ENCODE results near the gene RPUSD1.
A peak's percentile ranks its signal among the peaks of the same experiment; 100 is the strongest.

The RPUSD1 gene

DNA sequence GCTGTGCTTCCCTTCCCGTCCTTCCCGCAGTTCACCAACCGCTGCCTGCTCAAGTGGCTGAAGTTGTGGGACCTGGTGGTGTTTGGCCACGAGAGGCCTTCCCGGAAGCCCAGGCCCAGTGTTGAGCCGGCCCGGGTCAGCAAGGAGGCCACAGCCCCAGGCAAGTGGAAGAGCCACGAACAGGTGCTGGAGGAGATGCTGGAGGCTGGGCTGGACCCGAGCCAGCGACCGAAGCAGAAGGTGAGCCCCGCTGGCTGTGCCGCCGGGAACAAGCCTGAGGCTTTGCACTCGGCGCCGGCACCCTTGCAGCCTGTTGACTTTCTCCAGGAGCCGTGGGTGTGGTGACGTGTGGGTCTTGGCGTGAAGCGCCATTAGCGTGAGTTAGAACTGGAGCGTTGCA, 3.0 kb upstream of the RPUSD1 start:
- H3K4me1 Mint-ChIP-seq (ENCODE audit: low read depth in 2 of 2): peaks cover 0 to 8% of the 10 kb centered on the region in 2 donors
- no peak overlapping the region for H3K4me3 Mint-ChIP-seq
- ATAC-seq (replicated peaks): no peak
- no peak overlapping the region for H3K27ac Mint-ChIP-seq
- H3K36me3 Mint-ChIP-seq (ENCODE audit: insufficient read depth): no peaks in the 10 kb centered on the region
- H3K27me3 Mint-ChIP-seq: no peaks in the 10 kb centered on the region
- DNase-seq: no peak
- H3K9me3 Mint-ChIP-seq: no peaks in the 10 kb centered on the region

DNA sequence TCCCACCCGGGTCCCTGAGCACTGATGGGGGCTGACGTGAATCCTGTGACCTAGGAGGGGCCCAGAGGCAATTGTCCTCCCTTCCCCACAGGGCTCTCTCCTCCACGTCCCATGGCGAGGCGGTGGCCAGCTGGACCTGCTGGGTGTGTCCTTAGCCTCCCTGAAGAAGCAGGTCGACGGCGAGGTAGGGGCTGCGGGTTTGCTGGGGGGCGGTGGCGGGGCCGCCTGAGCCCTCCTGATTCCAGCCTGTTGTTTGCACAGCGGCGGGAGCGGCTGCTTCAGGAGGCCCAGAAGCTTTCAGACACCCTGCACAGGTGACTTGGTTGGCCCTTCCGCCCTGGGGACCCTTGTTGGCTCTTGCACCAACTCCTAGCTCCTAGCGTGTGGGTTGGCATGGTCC, 1.9 kb upstream of the RPUSD1 start:
- no peak overlapping the region for H3K27ac Mint-ChIP-seq
- ATAC-seq (replicated peaks) (no peak), DNase-seq (no peak)
- H3K4me1 Mint-ChIP-seq (ENCODE audit: low read depth in 2 of 2): peaks cover 2 to 7% of the 10 kb centered on the region in 2 donors
- H3K9me3 Mint-ChIP-seq: no peaks in the 10 kb centered on the region
- peaks cover 1% of the 10 kb centered on the region for H3K36me3 Mint-ChIP-seq (ENCODE audit: insufficient read depth)
- no peaks in the 10 kb centered on the region for H3K27me3 Mint-ChIP-seq
- H3K4me3 Mint-ChIP-seq: peak overlapping the region; percentile 59 to 68

DNA sequence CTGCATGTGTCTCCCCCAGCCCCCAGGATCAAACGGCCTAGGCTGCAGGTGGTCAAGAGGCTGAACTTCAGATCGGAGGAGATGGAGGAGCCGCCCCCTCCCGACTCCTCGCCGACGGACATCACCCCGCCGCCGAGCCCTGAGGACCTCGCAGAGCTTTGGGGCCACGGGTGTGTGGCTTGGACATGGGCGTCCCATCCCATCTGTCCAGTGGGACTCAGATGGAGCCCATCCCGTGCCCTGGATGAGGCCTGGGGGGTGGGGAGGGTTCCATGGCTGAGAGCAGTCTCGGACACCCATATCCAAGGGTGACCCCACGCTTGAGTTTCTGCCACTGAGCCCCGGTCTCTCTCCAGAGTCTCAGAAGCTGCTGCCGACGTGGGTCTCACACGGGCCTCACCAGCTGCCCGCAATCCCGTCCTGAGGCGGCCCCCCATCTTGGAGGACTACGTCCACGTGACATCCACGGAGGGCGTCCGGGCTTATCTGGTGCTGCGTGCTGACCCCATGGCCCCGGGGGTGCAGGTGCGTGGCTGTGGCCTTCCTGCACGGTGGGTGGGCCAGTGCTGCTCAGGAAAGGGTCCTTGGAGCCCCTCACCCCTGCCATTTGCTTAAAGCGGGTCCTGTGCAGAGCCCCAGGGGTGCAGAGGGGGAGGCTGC, 1.1 kb upstream of the RPUSD1 start:
- DNase-seq: no peak
- H3K27ac Mint-ChIP-seq: no peak overlapping the region
- H3K36me3 Mint-ChIP-seq (ENCODE audit: insufficient read depth): peaks cover 5% of the 10 kb centered on the region
- H3K4me1 Mint-ChIP-seq (ENCODE audit: low read depth in 2 of 2): peaks cover 7 to 10% of the 10 kb centered on the region in 2 donors
- H3K27me3 Mint-ChIP-seq: no peaks in the 10 kb centered on the region
- H3K9me3 Mint-ChIP-seq: no peaks in the 10 kb centered on the region
- no peak for ATAC-seq (replicated peaks)
- peak overlapping the region; percentile 59 to 68 for H3K4me3 Mint-ChIP-seq

DNA sequence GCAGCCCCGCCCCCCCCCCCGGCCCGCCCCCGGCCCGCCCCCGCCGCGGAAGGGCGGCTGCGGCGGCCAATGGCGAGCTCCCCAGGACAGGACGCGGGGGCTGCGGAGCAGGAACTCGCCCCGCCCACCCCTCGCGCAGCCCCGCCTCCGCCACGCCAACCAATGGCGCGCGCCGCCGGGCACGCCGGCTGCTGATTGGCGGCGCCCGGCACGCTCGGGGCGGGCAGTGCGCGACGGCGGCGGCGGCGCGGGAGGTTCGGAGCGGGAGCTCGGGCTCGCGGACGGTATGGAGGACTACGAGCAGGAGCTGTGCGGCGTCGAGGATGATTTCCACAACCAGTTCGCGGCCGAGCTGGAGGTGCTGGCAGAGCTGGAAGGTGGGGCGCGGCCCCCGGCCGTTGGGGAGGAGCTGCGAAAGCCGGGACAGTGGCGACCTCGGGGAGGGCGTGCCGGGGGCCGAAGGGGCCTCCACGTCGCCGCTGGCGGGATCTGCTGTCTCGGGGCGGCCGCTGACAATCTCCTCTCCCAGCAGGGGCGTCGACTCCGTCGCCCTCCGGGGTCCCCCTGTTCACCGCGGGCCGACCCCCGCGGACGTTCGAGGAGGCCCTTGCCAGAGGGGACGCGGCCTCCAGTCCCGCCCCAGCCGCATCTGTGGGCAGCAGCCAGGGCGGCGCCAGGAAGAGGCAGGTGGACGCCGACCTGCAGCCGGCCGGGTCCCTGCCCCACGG, 382 bp upstream of the RPUSD1 start, which contains the start of gene CHTF18:
TSS of gene CHTF18 (plus strand) at position 222 of the 728 bp plus-strand sequence. CDS start at position 287, 65 bp downstream.
- Mint-ChIP-seq H3K36me3 (ENCODE audit: insufficient read depth) (peaks cover 5% of the 10 kb centered on the region), H3K27me3 (no peaks in the 10 kb centered on the region), H3K27ac (no peak within 1 kb of the TSS), H3K4me1 (ENCODE audit: low read depth in 2 of 2) (peaks cover 7 to 10% of the 10 kb centered on the region in 2 donors), H3K9me3 (no peaks in the 10 kb centered on the region), H3K4me3 (peak within 1 kb of the TSS; percentile 81 to 84)
- DNase-seq: peak; percentile 85 to 94 (median 91)
- ATAC-seq (replicated peaks): peak; percentile 95

DNA sequence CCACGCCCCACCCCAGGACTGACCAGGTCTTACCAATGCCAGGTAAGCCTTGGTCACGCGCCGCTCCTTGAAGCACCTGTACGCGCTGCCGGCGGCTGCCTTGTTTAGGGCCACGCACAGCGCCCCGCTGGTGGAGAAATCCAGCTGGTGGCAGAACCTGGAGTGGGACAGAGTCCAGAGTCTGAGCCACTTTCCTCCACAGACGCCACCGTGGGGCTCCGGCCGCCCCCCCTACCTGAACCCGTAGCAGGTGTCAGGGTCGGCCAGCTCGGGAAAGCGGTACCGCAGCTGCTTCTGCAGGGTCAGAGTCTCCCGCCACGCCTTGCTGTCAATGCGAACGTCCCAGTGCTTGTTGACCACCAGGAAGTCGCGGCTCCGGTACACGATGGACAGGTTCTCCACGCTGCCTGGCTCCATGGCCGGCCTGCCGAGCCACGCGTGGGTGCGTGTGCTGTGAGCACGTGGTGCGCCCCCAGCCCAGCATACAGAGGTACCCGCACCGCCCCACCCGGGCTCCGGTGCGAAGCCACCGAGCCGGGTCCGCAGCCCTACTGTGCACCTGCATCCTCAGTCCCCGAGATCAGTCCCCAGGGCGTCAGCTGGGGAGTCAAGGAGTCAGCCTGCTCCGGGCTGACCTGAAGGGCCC, 737 bp downstream of the RPUSD1 start:
- DNase-seq: no peak
- H3K4me3 Mint-ChIP-seq: peak overlapping the region; percentile 81 to 84
- peaks cover 5% of the 10 kb centered on the region for H3K36me3 Mint-ChIP-seq (ENCODE audit: insufficient read depth)
- H3K27ac Mint-ChIP-seq: no peak overlapping the region
- H3K27me3 Mint-ChIP-seq: no peaks in the 10 kb centered on the region
- no peaks in the 10 kb centered on the region for H3K9me3 Mint-ChIP-seq
- no peak for ATAC-seq (replicated peaks)
- peaks cover 7 to 10% of the 10 kb centered on the region in 2 donors for H3K4me1 Mint-ChIP-seq (ENCODE audit: low read depth in 2 of 2)

DNA sequence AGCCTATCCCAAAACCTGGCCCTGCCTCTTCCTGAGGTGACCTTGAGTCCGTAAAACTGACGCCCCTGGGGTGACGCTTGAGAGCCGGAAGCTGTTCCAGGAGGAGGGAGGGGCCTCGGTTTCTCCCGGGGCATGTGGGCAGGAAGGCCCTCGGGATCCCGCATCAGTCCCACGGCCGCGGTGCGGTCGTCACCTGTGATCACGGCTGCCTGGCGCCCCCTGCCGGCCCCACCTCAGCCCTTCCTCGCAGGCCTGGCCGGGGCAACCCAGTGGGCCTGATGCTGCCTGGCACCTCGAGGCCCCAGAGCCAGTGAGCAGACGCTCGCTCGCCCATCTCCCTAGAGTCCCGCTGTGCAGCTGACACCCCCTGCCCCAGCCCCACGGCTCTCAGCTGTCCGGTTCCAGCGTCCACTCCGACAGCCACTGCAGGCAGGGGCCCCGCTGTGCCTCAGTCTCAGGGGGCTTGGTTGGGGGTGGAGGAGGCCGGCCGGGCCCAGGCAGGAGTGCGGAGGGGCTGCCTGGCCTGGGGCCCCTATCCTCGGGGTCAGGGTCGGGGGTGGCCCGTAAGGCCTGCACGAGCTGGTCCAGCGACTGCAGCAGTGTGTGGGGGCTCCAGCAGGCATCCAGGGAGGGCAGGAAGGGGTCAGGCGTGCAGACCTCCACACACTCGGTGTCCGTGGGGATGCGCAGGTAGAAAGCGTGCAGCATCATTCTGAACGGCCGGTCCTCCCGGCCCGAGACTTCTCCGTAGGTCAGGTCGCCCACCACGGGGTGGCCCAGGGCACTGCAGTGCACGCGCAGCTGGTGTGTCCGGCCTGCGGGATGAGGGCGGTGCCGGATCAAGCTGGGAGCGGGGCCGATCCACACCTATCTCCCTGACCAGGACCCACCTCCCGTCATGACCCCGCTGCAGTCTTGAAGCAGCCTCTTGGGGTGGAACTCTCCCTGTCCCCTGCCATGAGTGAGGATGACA, 2.3 kb downstream of the RPUSD1 start:
- no peak overlapping the region for H3K27ac Mint-ChIP-seq
- peak; percentile 18 for ATAC-seq (replicated peaks)
- H3K4me1 Mint-ChIP-seq (ENCODE audit: low read depth in 2 of 2): peaks cover 7 to 10% of the 10 kb centered on the region in 2 donors
- peaks cover 5% of the 10 kb centered on the region for H3K36me3 Mint-ChIP-seq (ENCODE audit: insufficient read depth)
- H3K27me3 Mint-ChIP-seq: no peaks in the 10 kb centered on the region
- DNase-seq: peak; percentile 70 to 75 (median 74)
- H3K9me3 Mint-ChIP-seq: no peaks in the 10 kb centered on the region
- H3K4me3 Mint-ChIP-seq: peak overlapping the region; percentile 81 to 84

DNA sequence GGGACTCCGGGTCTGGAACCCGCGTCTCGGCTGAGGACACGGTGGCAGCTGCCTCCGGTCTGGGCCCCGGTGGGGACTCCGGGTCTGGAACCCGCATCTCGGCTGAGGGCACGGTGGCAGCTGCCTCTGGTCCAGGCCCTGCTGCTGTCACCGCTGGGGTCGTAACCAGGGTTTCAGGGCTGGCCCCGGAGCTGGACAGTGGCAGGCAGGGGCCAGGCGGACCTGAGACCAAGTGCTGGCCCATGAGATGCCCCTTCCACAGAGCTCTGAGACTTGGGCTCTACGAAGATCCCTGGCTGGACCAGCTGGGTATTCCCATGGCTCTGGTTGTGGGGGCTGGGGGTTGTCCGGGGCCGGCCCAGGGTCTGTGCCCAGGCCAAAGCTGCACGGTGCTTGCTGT, 3.8 kb downstream of the RPUSD1 start:
- peaks cover 5% of the 10 kb centered on the region for H3K36me3 Mint-ChIP-seq (ENCODE audit: insufficient read depth)
- H3K9me3 Mint-ChIP-seq: no peaks in the 10 kb centered on the region
- peaks cover 0 to 6% of the 10 kb centered on the region in 2 donors for H3K27me3 Mint-ChIP-seq
- no peak overlapping the region for H3K4me3 Mint-ChIP-seq
- ATAC-seq (replicated peaks) (no peak), DNase-seq (no peak)
- H3K27ac Mint-ChIP-seq: no peak overlapping the region
- peaks cover 7% of the 10 kb centered on the region in 2 donors for H3K4me1 Mint-ChIP-seq (ENCODE audit: low read depth in 2 of 2)

DNA sequence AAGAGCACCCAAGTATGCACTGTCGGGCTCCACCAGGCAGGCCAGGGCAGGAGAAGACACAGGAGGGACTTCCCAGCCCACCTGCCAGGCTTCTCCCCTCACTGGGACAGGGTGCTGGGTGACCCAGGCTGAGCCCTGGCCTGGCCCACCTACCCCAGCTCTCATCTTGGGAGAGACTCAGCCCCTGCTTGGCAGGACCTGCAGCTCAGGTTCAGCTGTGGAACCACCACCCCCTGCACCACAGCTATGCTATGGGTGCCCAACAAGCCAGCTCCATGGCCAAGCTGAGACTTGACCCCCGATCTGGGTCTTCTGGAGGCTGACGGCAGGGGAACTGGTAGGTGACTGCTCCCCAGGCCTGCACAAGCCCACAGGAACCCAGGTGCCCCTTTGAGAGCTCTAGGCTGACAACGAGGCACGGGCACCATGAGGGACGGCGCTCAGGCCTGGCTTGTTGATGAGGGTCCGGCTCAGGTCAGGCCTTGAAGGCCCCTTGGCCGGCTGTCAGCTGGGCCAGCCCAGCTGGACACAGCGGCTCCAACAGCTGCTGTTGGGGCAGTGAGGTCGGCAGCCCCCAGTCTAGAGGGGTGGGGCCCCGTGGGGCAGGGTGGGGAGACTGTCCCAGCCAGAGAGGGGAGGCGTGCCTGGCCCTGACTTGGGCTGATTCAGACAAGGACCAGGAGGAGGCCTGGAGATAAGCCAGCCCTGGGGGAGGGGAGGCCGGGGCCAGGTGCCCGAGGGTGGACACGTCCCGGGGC, 4.6 kb downstream of the RPUSD1 start:
- ATAC-seq (replicated peaks): no peak
- Mint-ChIP-seq H3K36me3 (ENCODE audit: insufficient read depth) (peaks cover 5% of the 10 kb centered on the region), H3K4me1 (ENCODE audit: low read depth in 2 of 2) (peaks cover 7% of the 10 kb centered on the region in 2 donors), H3K27ac (no peak overlapping the region), H3K9me3 (no peaks in the 10 kb centered on the region), H3K4me3 (no peak overlapping the region), H3K27me3 (peaks cover 0 to 6% of the 10 kb centered on the region in 2 donors)
- DNase-seq: no peak

DNA sequence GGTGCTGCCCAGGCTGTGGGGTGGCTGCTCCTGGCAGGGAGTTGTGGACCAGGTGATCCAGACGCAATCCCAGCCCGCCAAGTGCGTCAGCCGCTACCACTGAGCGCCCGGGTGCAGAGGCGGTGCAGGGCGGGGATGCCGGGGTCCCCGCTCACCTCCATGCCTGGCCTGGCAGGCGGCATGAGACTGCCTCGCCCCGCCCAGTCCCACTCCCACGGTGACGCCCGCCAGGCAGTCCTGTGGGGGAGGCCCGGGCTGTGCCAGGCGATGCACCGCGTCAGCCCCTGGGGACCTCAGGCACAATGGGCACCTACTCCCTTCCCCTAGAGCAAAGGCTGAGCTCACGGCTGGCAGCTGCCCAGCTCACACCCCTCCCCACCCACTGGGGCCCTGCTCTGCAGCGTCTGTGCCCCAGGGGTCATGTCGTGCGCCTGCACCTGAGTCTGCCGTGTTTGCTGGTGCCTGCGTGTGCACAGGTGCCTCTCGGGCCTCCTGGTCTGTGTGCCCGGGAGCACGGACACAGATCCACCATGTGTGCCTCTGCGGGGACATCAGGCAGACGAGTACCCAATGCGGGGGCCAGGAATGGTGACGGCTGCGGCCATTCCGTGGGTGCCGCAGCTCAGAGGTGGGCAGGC, 5.3 kb downstream of the RPUSD1 start:
- ATAC-seq (replicated peaks) (no peak), DNase-seq (no peak)
- H3K27ac Mint-ChIP-seq: no peak overlapping the region
- H3K4me3 Mint-ChIP-seq: no peak overlapping the region
- H3K27me3 Mint-ChIP-seq: peaks cover 4 to 6% of the 10 kb centered on the region in 2 donors
- peaks cover 5% of the 10 kb centered on the region for H3K36me3 Mint-ChIP-seq (ENCODE audit: insufficient read depth)
- H3K4me1 Mint-ChIP-seq (ENCODE audit: low read depth in 2 of 2): peaks cover 7% of the 10 kb centered on the region in 2 donors
- no peaks in the 10 kb centered on the region for H3K9me3 Mint-ChIP-seq

DNA sequence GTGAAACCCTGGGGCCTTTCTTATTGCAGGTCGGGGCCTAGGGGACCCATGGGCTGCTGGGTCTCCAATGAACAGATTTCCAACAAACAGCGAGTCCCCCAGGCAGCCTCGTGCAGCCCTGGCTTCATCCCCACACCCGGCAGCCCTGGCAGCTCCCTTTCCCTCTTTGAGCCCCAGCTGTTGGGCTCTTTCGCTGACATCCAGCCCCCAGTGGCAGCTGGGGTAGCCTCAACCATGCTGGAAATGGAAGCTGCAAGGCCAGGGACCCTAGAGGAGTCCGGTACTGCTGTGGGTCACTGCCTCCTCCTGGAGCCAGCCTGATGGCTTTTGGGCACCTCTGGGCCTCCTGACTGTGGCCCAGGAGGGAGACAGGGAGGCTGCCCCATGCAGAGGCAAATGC, 5.9 kb downstream of the RPUSD1 start:
- DNase-seq: no peak
- no peak for ATAC-seq (replicated peaks)
- H3K27ac Mint-ChIP-seq: no peak overlapping the region
- H3K36me3 Mint-ChIP-seq (ENCODE audit: insufficient read depth): peaks cover 5% of the 10 kb centered on the region
- no peaks in the 10 kb centered on the region for H3K9me3 Mint-ChIP-seq
- H3K27me3 Mint-ChIP-seq: peaks cover 6 to 7% of the 10 kb centered on the region in 2 donors
- no peak overlapping the region for H3K4me3 Mint-ChIP-seq
- H3K4me1 Mint-ChIP-seq (ENCODE audit: low read depth in 2 of 2): peaks cover 7% of the 10 kb centered on the region in 2 donors

DNA sequence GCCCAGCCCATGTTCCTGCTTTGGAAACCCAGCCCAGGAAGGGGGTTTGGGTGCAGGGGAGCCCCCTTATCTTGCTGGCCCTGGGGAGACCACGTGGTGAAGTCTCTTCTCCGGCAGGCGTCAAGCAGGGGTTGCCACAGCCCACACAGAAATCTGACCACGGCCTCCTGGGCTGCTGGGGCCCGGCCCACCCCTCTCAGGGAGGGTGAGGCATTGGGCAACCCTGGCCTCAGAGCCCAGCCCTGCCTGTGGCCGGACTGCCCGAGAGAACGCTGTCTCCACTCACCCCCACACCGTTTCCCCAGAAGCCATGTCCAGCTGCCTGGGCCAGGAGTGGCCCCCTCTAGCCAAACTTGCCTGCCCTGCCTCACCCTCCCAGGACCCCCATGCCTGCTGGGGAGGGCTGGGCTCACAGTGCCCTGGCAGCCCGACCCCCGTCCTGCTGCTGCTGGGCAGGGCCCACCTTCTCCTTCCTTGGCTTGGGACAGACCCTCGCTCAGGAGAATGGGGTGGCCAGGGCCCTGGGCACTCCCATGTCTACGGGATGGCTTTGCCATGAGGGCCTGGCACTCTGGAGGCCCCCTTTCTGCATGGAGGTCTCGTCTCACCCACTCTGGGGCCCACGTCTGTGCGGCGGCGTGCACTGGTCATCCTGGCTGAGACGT, 6.7 kb downstream of the RPUSD1 start:
- peaks cover 4 to 7% of the 10 kb centered on the region in 2 donors for H3K4me1 Mint-ChIP-seq (ENCODE audit: low read depth in 2 of 2)
- no peak for DNase-seq
- H3K9me3 Mint-ChIP-seq: no peaks in the 10 kb centered on the region
- H3K27ac Mint-ChIP-seq: no peak overlapping the region
- no peak overlapping the region for H3K4me3 Mint-ChIP-seq
- ATAC-seq (replicated peaks): no peak
- peaks cover 5% of the 10 kb centered on the region for H3K36me3 Mint-ChIP-seq (ENCODE audit: insufficient read depth)
- H3K27me3 Mint-ChIP-seq: peaks cover 6 to 7% of the 10 kb centered on the region in 2 donors
